Vagina (tissue), 2 donors: ENCODE measurements around the gene SPNS3. TPM values are rescaled to one million over a fixed set of nuclear protein-coding genes. Genes with fewer than 3 reads are reported as not detected.

Source experiments
- DNase-seq, 2 donors: peaks; one replicate each; pipeline ENCODE4 v3.0.0-alpha.2; 2017; ENCODE audit errors: extremely low spot score in 2 of 2
- H3K27ac ChIP-seq: fragments of 200-600 bp; sonication (generic); one replicate; pipeline ENCODE4 v1.5.1; 2019
- H3K27me3 ChIP-seq: fragments of 200-600 bp; sonication (generic); one replicate; pipeline ENCODE4 v1.5.1; 2019
- H3K36me3 ChIP-seq, 2 donors: fragments of 200-600 bp; sonication (generic); one replicate each; pipeline ENCODE4 v1.5.1; 2017 to 2019
- H3K4me1 ChIP-seq: fragments of 200-600 bp; sonication (generic); one replicate; pipeline ENCODE4 v1.5.1; 2019
- H3K4me3 ChIP-seq, 2 donors: fragments of 200-600 bp; sonication (generic); 1 replicate in 1 of 2; 2 replicates in 1 of 2; pipeline ENCODE4 v1.5.1; 2016 to 2019
- H3K9me3 ChIP-seq: fragments of 200-600 bp; sonication (generic); one replicate; pipeline ENCODE4 v1.5.1; 2019
- CTCF ChIP-seq, 3 experiments: fragments of 450-650 bp in 2 of 3; fragments of 200-600 bp in 1 of 3; sonication (generic) in 1 of 3; IDR thresholded peaks; one replicate each; pipeline ENCODE4 v1.5.1; 2017 to 2019; ENCODE audit warnings: antibody characterized with exemption in 3 of 3, mild to moderate bottlenecking in 2 of 3, moderate library complexity in 2 of 3
- POLR2A ChIP-seq, 2 donors: fragments of 450-650 bp; IDR thresholded peaks; one replicate each; pipeline ENCODE4 v1.6.1; 2017; ENCODE audit warnings: antibody characterized with exemption in 2 of 2, mild to moderate bottlenecking in 2 of 2, moderate library complexity in 2 of 2
- POLR2AphosphoS5 ChIP-seq, 2 donors: sonication (generic); formaldehyde crosslinking; IDR thresholded peaks; one replicate each; pipeline ENCODE4 v1.9.0; 2017; ENCODE audit warnings: antibody characterized with exemption in 2 of 2, mild to moderate bottlenecking in 2 of 2, low read depth in 1 of 2; ENCODE audit not compliant: insufficient read depth in 1 of 2
- intact Hi-C: fragments of 100-400 bp; cut with DNase I; formaldehyde crosslinking; loops from one replicate; pipeline ENCODE4 v1.15.1; 2023
- total RNA-seq: library from RNA; depleted of rRNA; stranded (reverse); fragments of >200 nt; gene quantifications from one replicate; pipeline ENCODE4 v1.2.3, GENCODE V29; 2016

The SPNS3 gene
- total RNA-seq, 1 donor from 2014 or later, result not detected

DNA sequence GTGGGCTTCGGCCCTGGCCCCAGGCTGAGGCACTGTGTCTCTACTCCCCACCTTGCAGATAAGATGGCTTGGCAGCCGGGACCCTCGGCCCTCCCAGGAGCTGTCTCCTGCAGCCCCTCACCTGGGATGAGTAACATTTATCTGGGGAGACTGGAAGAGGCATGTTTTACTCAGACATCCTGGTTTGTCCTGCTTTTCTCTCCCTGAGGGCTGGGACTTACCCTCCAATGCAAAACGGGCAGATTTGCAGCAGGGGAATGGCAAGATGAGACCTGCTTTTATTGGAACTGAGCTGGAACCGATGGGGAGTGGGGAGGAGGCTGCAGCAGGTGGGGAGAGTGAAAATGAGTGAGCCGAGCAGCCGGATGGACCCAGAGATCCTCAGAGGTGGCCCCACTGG, 39.9 kb upstream of the SPNS3 start:
- Histone ChIP-seq H3K9me3 (no peaks in the 10 kb centered on the region), H3K4me1 (peaks cover 20% of the 10 kb centered on the region), H3K36me3 (no peaks in the 10 kb centered on the region), H3K4me3 (no peak overlapping the region), H3K27me3 (no peaks in the 10 kb centered on the region), H3K27ac (no peak overlapping the region)
- DNase-seq, result no peak
- TF ChIP-seq POLR2AphosphoS5 (IDR thresholded peaks at IDR 0.05; ENCODE audit: insufficient read depth in 1 of 2, low read depth in 1 of 2) (peak in 1 of 2 donors; percentile 32), CTCF (IDR thresholded peaks at IDR 0.05) (no peak), POLR2A (IDR thresholded peaks at IDR 0.05) (no peak)
- intact Hi-C loops, result no loop called here

- DNase-seq, result no peak
- intact Hi-C loops, result no loop called here
- Histone ChIP-seq H3K36me3 (no peaks in the 10 kb centered on the region), H3K4me1 (peaks cover 20% of the 10 kb centered on the region), H3K27me3 (no peaks in the 10 kb centered on the region), H3K4me3 (no peak overlapping the region), H3K27ac (no peak overlapping the region), H3K9me3 (no peaks in the 10 kb centered on the region)
- no peak for TF ChIP-seq POLR2A (IDR thresholded peaks at IDR 0.05)
- no peak for TF ChIP-seq POLR2AphosphoS5 (IDR thresholded peaks at IDR 0.05; ENCODE audit: insufficient read depth in 1 of 2, low read depth in 1 of 2)
- no peak for TF ChIP-seq CTCF (IDR thresholded peaks at IDR 0.05)
Measured at GRCh38 chr17:4394208-4395110, 39.3 kb upstream of the SPNS3 start.

GRCh38 chr17:4395111-4395478, 38.6 kb upstream of the SPNS3 start:
- no peaks in the 10 kb centered on the region for H3K36me3 ChIP-seq
- H3K27me3 ChIP-seq, result no peaks in the 10 kb centered on the region
- peaks cover 20% of the 10 kb centered on the region for H3K4me1 ChIP-seq
- H3K9me3 ChIP-seq, result no peaks in the 10 kb centered on the region
- TF ChIP-seq CTCF (IDR thresholded peaks at IDR 0.05) (no peak), POLR2A (IDR thresholded peaks at IDR 0.05) (no peak), POLR2AphosphoS5 (IDR thresholded peaks at IDR 0.05; ENCODE audit: insufficient read depth in 1 of 2, low read depth in 1 of 2) (no peak)
- DNase-seq, result no peak
- intact Hi-C loops, result no loop called here
- H3K4me3 ChIP-seq, result no peak overlapping the region
- no peak overlapping the region for H3K27ac ChIP-seq

- no peak overlapping the region for H3K4me3 ChIP-seq
- peaks cover 17% of the 10 kb centered on the region for H3K4me1 ChIP-seq
- no peak overlapping the region for H3K27ac ChIP-seq
- intact Hi-C loops, result no loop called here
- H3K9me3 ChIP-seq, result no peaks in the 10 kb centered on the region
- no peaks in the 10 kb centered on the region for H3K27me3 ChIP-seq
- no peaks in the 10 kb centered on the region for H3K36me3 ChIP-seq
- TF ChIP-seq POLR2A (IDR thresholded peaks at IDR 0.05) (no peak), POLR2AphosphoS5 (IDR thresholded peaks at IDR 0.05; ENCODE audit: insufficient read depth in 1 of 2, low read depth in 1 of 2) (no peak), CTCF (IDR thresholded peaks at IDR 0.05) (no peak)
- no peak for DNase-seq
Measured at GRCh38 chr17:4397840-4398239, 35.9 kb upstream of the SPNS3 start.

- Histone ChIP-seq H3K4me3 (no peak overlapping the region), H3K27ac (no peak overlapping the region), H3K4me1 (no peaks in the 10 kb centered on the region), H3K27me3 (no peaks in the 10 kb centered on the region), H3K36me3 (no peaks in the 10 kb centered on the region), H3K9me3 (no peaks in the 10 kb centered on the region)
- TF ChIP-seq POLR2AphosphoS5 (IDR thresholded peaks at IDR 0.05; ENCODE audit: insufficient read depth in 1 of 2, low read depth in 1 of 2) (no peak), CTCF (IDR thresholded peaks at IDR 0.05) (no peak), POLR2A (IDR thresholded peaks at IDR 0.05) (no peak)
- no peak for DNase-seq
- intact Hi-C loops, result loop anchor here (2.0 kb wide), 1 partner anchor 190 kb away; no protein-coding TSS in a partner anchor
Measured at GRCh38 chr17:4405038-4405669, 28.6 kb upstream of the SPNS3 start.
